Cardiac fibroblast (primary cell): ENCODE measurements around the gene HIBCH.

ENCODE experiments used
- DNase-seq, 2 donors: peaks; one replicate each; pipeline versions ENCODE4 v3.0.0 to v3.0.0-alpha.2; 2010; ENCODE audit warnings: low read depth in 2 of 2
- H3K4me3 ChIP-seq, 2 donors: replicated peaks in 1 of 2; 1 replicate in 1 of 2; 2 replicates in 1 of 2; pipeline ENCODE4 v1.5.1; 2011; ENCODE audit warnings: low read depth in 2 of 2, low read length in 2 of 2, mild to moderate bottlenecking in 2 of 2, moderate library complexity in 1 of 2
- CTCF ChIP-seq: IDR thresholded peaks from one replicate; pipeline ENCODE4 v1.5.1; 2011; ENCODE audit warnings: low read depth, mild to moderate bottlenecking, low read length, inconsistent platforms

HIBCH gene

DNA sequence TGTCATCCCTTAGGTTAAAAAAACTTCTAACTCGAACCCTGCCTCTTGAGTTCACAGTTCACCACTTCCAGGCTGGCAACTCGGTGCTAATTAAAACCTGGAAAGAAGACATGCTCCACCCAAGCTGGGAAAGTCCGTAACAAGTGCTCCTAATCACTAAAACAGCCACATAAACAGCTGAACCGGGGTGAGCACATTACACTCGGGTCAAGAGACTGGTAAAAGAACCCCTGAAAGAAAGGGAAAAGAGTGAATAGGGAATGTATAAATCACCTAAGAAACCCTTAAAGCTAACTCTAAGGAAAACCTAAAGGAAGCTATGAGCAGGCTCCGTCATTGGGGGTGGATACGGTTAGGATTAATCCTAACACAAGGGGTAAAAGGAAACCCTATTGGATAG lies 102.0 kb downstream of the HIBCH start:
- TF ChIP-seq CTCF = no peak
- H3K4me3 ChIP-seq = no peak overlapping the region
- no peak for DNase-seq

DNA sequence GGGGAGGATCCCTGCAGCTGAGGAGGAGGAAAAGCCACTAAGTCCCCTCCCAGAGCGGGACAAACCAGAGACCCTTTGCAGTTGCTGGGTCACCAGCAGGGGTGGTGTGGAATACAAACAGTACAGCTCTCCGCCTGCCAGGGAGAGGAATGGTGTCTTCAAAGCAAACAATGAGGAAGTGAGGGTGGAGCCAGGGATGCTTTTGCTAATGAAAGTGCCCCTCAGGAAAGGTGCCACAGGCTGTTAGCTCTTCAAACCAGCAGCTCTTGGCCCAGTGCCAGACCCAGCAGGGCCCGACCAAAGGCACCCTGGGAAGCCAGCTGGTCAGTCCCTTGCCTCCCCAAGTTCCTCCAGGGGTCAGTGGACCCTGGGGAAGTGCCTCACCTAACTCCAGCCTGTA lies 102.8 kb downstream of the HIBCH start:
- no peak for TF ChIP-seq CTCF
- DNase-seq = no peak
- no peak overlapping the region for H3K4me3 ChIP-seq

DNA sequence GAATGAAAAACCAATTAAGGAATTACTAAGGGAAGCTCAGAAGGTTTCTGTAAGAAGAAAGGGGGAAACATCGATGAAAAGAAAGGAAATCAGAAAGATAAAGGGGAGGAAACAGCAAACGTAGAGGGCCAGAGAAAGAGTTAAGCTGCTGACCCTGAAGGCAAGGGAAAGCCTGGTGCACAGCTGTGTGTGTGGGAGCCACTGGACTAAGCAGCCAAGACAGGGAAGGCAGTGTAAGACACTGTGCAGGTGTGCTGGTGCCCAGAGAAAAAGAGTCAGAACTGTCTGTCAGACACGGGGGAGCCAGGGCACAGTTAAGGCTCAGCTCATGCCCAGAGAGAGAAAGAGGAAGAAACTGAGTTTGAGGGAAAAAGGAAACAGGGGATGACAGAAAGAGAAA lies 104.0 kb downstream of the HIBCH start:
- no peak for TF ChIP-seq CTCF
- H3K4me3 ChIP-seq = no peak overlapping the region
- peak in 1 of 2 donors; percentile 15 for DNase-seq

DNA sequence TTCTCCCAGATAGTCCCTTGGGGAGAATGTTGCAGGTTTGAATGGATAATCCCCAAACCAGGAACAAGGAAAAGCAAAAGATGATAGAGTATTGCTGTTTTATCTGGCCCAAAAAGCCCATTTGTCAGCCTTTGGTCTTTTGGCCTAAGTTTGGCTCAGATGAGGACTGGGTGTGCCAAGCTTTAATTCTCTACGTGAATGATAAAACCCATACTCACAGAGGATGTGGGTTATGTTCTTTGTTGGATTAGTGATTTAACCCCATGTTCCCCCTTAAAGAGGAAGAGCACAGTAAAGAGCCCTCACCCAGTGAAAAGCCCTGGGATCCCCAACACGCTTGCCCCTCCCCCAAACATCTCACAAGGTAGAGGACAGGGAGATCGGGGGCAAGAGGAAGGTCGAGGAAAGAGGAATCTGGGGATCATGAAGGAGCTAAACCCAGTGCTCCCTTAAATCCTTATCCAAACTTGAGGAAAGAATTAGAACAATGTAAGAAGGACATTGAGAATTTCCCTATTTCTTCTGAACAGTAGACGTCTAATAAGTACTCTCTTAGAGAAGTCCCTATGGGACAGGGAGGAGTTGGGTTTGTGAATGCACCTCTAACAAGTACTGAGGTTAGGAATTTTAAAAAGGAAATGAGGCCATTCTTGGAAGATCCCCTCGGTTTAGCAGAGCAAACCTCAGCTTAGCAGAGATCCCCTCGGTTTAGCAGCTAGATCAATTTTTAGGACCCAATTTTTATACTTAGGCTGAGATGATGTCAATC lies 105.0 kb downstream of the HIBCH start:
- no peak overlapping the region for H3K4me3 ChIP-seq
- DNase-seq = peak; percentile 76 to 83
- TF ChIP-seq CTCF = no peak

GRCh38 chr2:190213441-190214335 lies 105.9 kb downstream of the HIBCH start:
- TF ChIP-seq CTCF = no peak

GRCh38 chr2:190210471-190210870 lies 109.2 kb downstream of the HIBCH start:
- no peak overlapping the region for H3K4me3 ChIP-seq
- no peak for TF ChIP-seq CTCF
- peak in 1 of 2 donors; percentile 56 for DNase-seq

More at GRCh38 chr2:190213441-190214335, 105.9 kb downstream of the HIBCH start:
- H3K4me3 ChIP-seq = no peak overlapping the region
- no peak for DNase-seq
